ENCODE results near the gene INS. TPM values are rescaled to one million over a fixed set of nuclear protein-coding genes. Genes with fewer than 3 reads are reported as not detected.
A peak's percentile ranks its signal among the peaks of the same experiment; 100 is the strongest.

The INS gene
- total RNA-seq, 1 donor from 2014 or later = not detected

DNA sequence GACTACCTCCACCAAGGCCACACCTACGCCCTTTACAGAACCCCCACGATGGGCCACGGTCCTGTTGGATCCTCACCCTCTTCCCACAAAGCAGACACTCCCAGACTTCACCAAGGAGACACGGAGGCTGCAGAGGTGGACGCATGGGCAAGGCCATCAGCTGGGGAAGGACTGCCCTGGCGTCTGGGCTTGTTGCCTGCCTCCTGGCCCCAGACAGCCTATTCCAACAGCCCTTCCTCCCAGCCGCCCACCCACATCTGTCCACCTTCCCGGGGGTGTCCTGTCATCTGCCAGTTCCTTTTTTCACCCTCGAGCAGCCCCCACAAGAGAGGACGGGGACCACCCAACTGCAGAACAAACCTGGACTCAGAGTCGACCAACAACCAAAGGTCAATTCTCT is 39.5 kb upstream of the INS start:
- TF ChIP-seq, protein P1, sequence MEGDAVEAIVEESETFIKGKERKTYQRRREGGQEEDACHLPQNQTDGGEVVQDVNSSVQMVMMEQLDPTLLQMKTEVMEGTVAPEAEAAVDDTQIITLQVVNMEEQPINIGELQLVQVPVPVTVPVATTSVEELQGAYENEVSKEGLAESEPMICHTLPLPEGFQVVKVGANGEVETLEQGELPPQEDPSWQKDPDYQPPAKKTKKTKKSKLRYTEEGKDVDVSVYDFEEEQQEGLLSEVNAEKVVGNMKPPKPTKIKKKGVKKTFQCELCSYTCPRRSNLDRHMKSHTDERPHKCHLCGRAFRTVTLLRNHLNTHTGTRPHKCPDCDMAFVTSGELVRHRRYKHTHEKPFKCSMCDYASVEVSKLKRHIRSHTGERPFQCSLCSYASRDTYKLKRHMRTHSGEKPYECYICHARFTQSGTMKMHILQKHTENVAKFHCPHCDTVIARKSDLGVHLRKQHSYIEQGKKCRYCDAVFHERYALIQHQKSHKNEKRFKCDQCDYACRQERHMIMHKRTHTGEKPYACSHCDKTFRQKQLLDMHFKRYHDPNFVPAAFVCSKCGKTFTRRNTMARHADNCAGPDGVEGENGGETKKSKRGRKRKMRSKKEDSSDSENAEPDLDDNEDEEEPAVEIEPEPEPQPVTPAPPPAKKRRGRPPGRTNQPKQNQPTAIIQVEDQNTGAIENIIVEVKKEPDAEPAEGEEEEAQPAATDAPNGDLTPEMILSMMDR (IDR thresholded peaks at IDR 0.05) = no peak
- Histone ChIP-seq H3K36me3 (no peaks in the 10 kb centered on the region), H3K27me3 (ENCODE audit: low read depth) (peaks cover under 1% of the 10 kb centered on the region), H3K4me1 (peaks cover 7% of the 10 kb centered on the region), H3K4me3 (no peak overlapping the region), H3K9me3 (no peaks in the 10 kb centered on the region), H3K27ac (no peak overlapping the region)
- no peak for ATAC-seq
- intact Hi-C loops (cut with DNase I) = no loop called here
- DNase-seq = peak; percentile 28

DNA sequence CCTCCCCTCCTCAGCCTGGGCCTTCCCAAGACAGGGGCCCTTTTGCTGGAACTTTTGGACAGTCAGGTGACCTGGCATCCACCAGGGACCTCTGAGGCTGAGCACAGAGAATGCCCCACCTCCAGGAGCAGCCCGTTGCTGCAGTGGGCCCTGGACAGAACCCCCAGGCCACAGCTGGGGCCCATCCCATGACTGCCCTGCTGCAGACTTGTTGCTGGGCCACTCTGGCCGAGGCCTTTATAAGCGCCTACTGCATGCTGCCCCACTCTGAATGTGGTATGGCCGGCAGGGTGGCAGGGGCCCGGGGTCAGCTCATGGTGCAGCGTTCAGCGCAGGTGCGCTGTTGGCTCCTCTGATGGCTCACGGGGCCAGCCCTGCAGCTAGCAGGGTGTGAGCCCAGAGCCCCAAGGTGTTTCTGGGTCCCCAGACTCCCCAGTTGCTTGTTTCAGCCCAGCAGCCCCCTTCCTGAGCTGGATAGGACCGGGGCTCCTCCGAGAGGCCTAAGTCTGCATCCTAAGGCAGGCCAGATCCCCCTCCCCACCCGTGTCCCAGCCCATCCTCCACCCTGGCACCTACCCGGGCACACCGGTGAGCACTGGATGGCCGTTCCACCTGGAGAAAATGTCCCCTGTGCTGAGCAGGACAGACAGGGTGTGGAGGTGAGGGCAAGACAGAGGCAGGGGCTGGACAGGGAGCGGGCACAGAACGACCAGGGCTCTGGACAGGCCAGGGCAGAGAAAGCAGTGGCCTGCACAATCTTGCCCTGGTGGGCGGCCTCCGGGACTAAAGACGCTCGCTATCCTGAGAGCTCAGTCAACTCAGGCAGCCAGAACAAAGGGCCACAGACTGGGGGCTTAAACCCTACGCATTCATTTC is 38.7 kb upstream of the INS start:
- intact Hi-C loops (cut with DNase I) = no loop called here
- Histone ChIP-seq H3K9me3 (no peaks in the 10 kb centered on the region), H3K4me3 (no peak overlapping the region), H3K27ac (no peak overlapping the region), H3K36me3 (no peaks in the 10 kb centered on the region), H3K4me1 (peaks cover 7% of the 10 kb centered on the region), H3K27me3 (ENCODE audit: low read depth) (peaks cover 6% of the 10 kb centered on the region)
- ATAC-seq = no peak
- TF ChIP-seq, protein P1 (IDR thresholded peaks at IDR 0.05) = no peak
- DNase-seq = peak; percentile 41

DNA sequence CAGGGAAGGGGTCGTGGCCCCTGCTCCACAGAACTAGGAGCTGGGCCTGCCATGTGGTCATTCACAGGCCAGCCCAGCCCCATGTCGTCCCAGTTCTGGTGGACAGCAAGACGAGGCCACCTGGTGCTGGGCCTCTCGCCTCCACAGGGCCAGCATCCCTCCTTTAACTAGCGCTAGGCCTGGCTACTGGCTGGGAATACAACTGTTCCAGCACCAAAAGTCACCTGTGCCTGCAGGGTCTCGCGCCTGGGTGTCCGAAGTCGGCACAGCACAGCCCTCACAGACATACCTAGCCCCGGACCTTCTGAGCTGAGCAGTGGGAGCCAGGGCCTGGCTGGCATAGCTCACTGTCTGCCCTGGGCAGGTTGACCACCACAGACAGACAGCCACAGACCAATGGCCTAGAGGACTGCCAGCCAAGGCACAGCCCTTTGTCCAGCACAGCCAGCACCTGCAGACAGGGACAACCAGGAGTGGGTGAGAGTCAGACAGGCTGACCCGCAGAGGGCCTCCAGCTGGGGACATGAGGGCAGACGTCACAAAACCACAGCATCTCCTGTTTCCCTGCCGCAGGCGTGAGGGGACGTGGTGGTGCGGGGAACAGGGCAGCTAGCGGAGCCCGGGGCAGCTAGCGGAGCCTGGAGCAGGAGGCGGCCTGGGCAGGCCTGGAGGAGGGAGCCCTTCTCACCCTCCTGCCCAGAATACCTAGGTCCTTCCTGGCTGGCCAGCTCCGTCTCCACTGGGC is 37.8 kb upstream of the INS start:
- H3K4me1 ChIP-seq = peaks cover 7% of the 10 kb centered on the region
- TF ChIP-seq, protein P1 (IDR thresholded peaks at IDR 0.05) = no peak
- no peaks in the 10 kb centered on the region for H3K36me3 ChIP-seq
- DNase-seq (no peak), ATAC-seq (no peak)
- H3K4me3 ChIP-seq = no peak overlapping the region
- intact Hi-C loops (cut with DNase I) = no loop called here
- no peak overlapping the region for H3K27ac ChIP-seq
- H3K27me3 ChIP-seq (ENCODE audit: low read depth) = peaks cover 6% of the 10 kb centered on the region
- no peaks in the 10 kb centered on the region for H3K9me3 ChIP-seq

DNA sequence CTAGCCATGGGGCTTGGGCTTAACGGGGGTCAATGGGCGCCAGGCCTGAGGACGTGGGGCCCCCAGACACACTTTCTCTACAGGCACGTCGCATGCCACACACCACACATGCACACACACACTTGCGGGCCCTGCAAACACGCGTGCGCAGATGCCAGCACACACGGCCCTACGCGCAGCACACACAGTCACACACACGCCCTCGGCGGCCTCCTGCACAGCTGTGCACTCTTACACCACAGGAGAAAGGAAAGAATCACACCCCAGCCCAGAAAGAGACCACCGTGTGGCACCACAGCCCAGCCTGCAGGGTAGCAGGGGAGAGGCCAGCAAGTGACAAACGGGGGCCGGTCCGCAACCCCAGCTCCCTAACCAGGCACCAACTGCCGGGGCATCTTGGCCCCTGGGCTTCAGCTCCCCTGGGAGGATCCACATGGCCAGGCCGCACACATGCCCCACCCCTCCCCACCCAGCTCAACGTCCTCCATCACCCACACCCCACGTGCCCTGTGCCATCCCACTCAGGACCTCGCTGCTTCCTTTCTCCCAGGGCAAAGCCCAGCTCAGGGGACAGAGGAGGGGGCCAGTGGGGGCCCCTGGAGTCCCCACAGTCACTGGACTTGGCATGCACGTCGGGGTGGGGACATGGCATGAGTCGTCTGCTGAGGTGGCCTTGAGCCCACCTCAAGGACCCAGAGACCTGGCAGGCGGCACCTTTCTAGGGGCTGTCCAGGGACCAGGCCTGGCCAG is 36.9 kb upstream of the INS start:
- Histone ChIP-seq H3K36me3 (no peaks in the 10 kb centered on the region), H3K27me3 (ENCODE audit: low read depth) (peaks cover 6% of the 10 kb centered on the region), H3K27ac (no peak overlapping the region), H3K4me3 (no peak overlapping the region), H3K4me1 (peaks cover 7% of the 10 kb centered on the region), H3K9me3 (no peaks in the 10 kb centered on the region)
- DNase-seq (no peak), ATAC-seq (no peak)
- intact Hi-C loops (cut with DNase I) = no loop called here
- TF ChIP-seq, protein P1 (IDR thresholded peaks at IDR 0.05) = no peak

Data from lower lobe of right lung (tissue), 2 donors.